Pancreas (tissue), 10 donors: ENCODE measurements around the gene CLPSL1. TPM values are rescaled to one million over a fixed set of nuclear protein-coding genes. Genes with fewer than 3 reads are reported as not detected.
A peak's percentile ranks its signal among the peaks of the same experiment; 100 is the strongest.

Experiments
- ATAC-seq, 4 donors: fragments of 200-7000 bp; cut with Tn5 transposase; one replicate each; pipeline versions ENCODE4 v1.8.0 to v1.9.1; 2020; ENCODE audit warnings: mild to moderate bottlenecking in 4 of 4, moderate library complexity in 4 of 4
- DNase-seq, 6 donors: peaks; one replicate each; pipeline ENCODE4 v3.0.0-alpha.2; 2020
- FAIRE-seq: peaks from 2 replicates; lab custom pipeline; 2012; peaks lifted over from hg19 to GRCh38; lab: Jason Lieb, UNC
- H3K27ac ChIP-seq, 4 donors: fragments of 200-600 bp; sonication (generic); 1 replicate in 3 of 4; 2 replicates in 1 of 4; pipeline versions ENCODE4 v1.5.0 to v1.8.0; 2020
- H3K27me3 ChIP-seq, 4 donors: fragments of 200-600 bp; one replicate each; pipeline ENCODE4 v1.8.0; 2021
- H3K36me3 ChIP-seq, 3 donors: fragments of 200-600 bp; sonication (generic) in 1 of 3; one replicate each; pipeline versions ENCODE4 v1.5.0 to v1.8.0; 2020 to 2021
- H3K4me1 ChIP-seq, 3 donors: fragments of 200-600 bp; one replicate each; pipeline ENCODE4 v1.8.0; 2021
- H3K4me3 ChIP-seq, 4 donors: fragments of 200-600 bp; sonication (generic) in 2 of 4; one replicate each; pipeline versions ENCODE4 v1.5.0 to v1.8.0; 2020 to 2021
- H3K9me3 ChIP-seq, 4 donors: fragments of 200-600 bp; one replicate each; pipeline ENCODE4 v1.8.0; 2021
- WGBS, 2 donors: extraction: QIAGEN DNeasy Blood & Tissue Kit; methylation state at CpG; one replicate each; pipeline ENCODE4 v1.1.7; 2013; 5-methylcytosine and 5-hydroxymethylcytosine counted together
- intact Hi-C, 3 donors: fragments of 100-400 bp; cut with DNase I; formaldehyde crosslinking; loops; one replicate each; pipeline versions ENCODE4 v1.11.1 to v1.14.2; 2022
- polyA plus RNA-seq, 2 donors: library from polyadenylated mRNA; stranded (reverse); fragments of 200-250 nt; gene quantifications; one replicate each; pipeline ENCODE4 v1.2.3, GENCODE V29; 2013
- total RNA-seq, 6 donors: library from RNA; stranded (reverse); fragmentation: NEBNext Ultra II Directional in 4 of 6; extraction: Animal tissue kit (Norgen Biotek cat#: 25700) in 4 of 6; gene quantifications; one replicate each; pipeline versions ENCODE4 v1.2.1 to v1.2.4, GENCODE V29; 2021 to 2023
- TF ChIP-seq, protein P1 (sequence below), 4 donors: fragments of 200-600 bp; sonication (generic) in 3 of 4; IDR thresholded peaks; one replicate each; pipeline versions ENCODE4 v1.5.0 to v1.8.0; 2021; ENCODE audit warnings: antibody characterized with exemption in 4 of 4
- donor health status: healthy with polysubstance abuse.
- donor health status: DM: no; HTN: no; CAD: no; lungs with moderate emphysema.
- donor health status: DM: no; HTN: no; CAD: no.
- donor health status: control.
- donor health status: control.
- donor health status: Bipolar disorder and iron deficiency.
- donor health status: DM: yes; HTN: yes; CAD: no.
- donor health status: DM: no; HTN: no; CAD: no.
- donor health status: DM: no; HTN: no; CAD: no.
- donor health status: DM: yes; HTN: yes; CAD: no.

CLPSL1 gene
- total and polyA plus RNA-seq, 8 donors: 6.0 to 102 (median 39.8) TPM; not detected in 1

DNA sequence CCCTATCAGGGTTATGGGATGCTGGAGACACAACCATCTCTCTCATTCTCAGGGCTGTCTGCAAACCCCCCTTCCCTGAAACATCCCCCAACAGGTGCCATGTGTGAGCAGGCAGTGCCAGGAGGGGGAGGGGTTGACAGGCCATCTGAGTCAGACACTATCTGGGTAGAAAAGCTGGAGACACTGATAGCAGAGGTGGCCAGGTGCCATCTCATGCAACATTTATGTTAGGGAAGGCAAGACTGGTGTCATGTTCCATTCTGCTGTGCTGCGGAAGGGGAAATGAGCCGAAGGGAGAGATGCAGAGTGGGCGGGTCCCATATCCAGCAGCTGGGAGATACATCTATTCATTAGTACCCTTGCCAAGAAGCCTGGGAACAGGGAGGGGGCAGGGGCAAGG is 27.9 kb downstream of the CLPSL1 start:
- Histone ChIP-seq H3K27me3 (no peaks in the 10 kb centered on the region), H3K9me3 (no peaks in the 10 kb centered on the region), H3K27ac (no peak overlapping the region), H3K36me3 (no peaks in the 10 kb centered on the region), H3K4me1 (peaks cover 0 to 3% (median 0%) of the 10 kb centered on the region in 3 donors), H3K4me3 (no peak overlapping the region)
- intact Hi-C loops: no loop called here
- ATAC-seq: no peak
- DNase-seq: no peak
- no peak for FAIRE-seq
- WGBS, 2 donors: 78 to 79% methylated on average over 3 of the region's 3 CpGs
- TF ChIP-seq, protein P1, sequence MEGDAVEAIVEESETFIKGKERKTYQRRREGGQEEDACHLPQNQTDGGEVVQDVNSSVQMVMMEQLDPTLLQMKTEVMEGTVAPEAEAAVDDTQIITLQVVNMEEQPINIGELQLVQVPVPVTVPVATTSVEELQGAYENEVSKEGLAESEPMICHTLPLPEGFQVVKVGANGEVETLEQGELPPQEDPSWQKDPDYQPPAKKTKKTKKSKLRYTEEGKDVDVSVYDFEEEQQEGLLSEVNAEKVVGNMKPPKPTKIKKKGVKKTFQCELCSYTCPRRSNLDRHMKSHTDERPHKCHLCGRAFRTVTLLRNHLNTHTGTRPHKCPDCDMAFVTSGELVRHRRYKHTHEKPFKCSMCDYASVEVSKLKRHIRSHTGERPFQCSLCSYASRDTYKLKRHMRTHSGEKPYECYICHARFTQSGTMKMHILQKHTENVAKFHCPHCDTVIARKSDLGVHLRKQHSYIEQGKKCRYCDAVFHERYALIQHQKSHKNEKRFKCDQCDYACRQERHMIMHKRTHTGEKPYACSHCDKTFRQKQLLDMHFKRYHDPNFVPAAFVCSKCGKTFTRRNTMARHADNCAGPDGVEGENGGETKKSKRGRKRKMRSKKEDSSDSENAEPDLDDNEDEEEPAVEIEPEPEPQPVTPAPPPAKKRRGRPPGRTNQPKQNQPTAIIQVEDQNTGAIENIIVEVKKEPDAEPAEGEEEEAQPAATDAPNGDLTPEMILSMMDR (IDR thresholded peaks at IDR 0.05): no peak

DNA sequence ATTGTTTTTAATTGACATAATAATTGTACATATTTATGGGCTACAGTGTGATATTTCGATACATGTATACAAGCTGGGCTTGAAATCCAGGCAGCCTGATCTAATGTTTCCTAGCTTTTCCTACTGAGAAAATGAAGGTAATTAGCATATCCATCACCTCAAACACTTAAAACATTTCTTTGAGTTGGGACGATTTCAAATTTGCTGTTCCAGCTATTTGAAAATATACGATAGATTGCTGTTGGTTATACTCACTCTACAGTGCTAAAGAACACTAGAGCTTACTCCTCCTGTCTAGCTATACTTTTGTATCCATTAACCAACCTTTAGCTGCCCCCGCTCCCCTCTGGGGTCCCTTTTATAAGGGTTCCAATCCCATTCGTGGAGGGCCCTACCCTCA is 29.0 kb downstream of the CLPSL1 start:
- DNase-seq (no peak), ATAC-seq (no peak), FAIRE-seq (no peak)
- intact Hi-C loops: no loop called here
- no peaks in the 10 kb centered on the region for H3K27me3 ChIP-seq
- H3K27ac ChIP-seq: no peak overlapping the region
- H3K4me1 ChIP-seq: peaks cover 0 to 3% (median 0%) of the 10 kb centered on the region in 3 donors
- TF ChIP-seq, protein P1 (IDR thresholded peaks at IDR 0.05): no peak
- no peaks in the 10 kb centered on the region for H3K9me3 ChIP-seq
- no peak overlapping the region for H3K4me3 ChIP-seq
- H3K36me3 ChIP-seq: no peaks in the 10 kb centered on the region
- WGBS, 2 donors: 80 to 84% methylated on average over 5 of the region's 5 CpGs

DNA sequence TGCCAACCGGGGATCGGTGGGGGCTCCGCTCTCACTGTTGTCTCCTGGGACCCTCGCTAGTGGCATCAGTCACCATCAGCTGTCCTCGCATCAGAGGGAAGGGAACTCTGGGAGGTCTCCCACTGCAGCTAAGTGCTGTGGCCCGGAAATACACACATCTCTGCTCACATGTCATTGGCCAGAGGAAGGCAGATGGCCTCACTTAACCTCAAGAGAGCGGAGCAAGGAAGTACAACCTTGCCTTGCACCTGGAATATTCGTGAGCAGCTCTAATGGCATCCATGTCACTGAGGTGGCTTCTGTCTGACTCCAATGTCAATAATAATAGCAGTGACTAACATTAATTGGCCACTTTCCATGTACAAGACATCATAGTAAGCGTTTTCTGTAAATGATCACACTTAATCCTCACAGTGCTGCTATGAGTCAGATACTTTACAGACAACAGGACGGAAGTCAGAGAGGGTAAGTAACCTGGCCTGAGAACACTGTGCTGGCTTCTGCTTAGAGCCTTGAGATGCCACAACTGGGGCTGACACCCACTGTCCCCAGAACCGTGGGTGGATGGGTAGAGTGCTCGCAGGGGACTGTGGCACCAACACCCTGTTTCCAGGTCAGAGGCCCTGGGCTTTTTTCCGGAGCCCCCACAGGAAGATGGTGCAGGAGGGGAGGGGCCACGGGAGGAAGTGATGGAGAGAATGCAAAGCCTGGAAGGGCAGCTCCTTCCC is 30.3 kb downstream of the CLPSL1 start:
- Histone ChIP-seq H3K27me3 (no peaks in the 10 kb centered on the region), H3K4me3 (no peak overlapping the region), H3K9me3 (no peaks in the 10 kb centered on the region), H3K36me3 (no peaks in the 10 kb centered on the region), H3K27ac (peak overlapping the region in 1 of 4 donors; percentile 28), H3K4me1 (peaks cover 0 to 3% (median 0%) of the 10 kb centered on the region in 3 donors)
- DNase-seq: peak in 1 of 6 donors; percentile 42
- peak; percentile 67 to 93 (median 80) for ATAC-seq
- WGBS, 2 donors: 75 to 77% methylated on average over 14 of the region's 14 CpGs
- TF ChIP-seq, protein P1 (IDR thresholded peaks at IDR 0.05): no peak
- intact Hi-C loops: no loop called here
- no peak for FAIRE-seq

DNA sequence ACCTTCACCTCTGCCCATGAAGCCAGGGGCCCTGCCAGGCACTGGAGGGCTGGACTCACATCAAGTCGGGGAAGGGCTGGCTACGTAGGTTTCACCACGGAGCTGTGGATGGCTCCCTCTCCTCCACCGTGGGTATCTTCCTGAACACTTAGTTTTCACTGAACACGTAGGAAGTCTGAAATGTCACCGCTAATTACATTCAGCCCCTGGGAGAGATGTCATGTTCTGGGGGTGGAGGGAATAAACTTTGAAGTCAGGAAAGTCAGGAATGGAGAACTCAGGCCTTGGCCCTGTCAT is 30.8 kb downstream of the CLPSL1 start:
- ATAC-seq: no peak
- no peak for FAIRE-seq
- TF ChIP-seq, protein P1 (IDR thresholded peaks at IDR 0.05): no peak
- Histone ChIP-seq H3K4me1 (peaks cover 0 to 3% (median 0%) of the 10 kb centered on the region in 3 donors), H3K36me3 (no peaks in the 10 kb centered on the region), H3K27ac (peak overlapping the region in 1 of 4 donors; percentile 28), H3K27me3 (no peaks in the 10 kb centered on the region), H3K4me3 (no peak overlapping the region), H3K9me3 (no peaks in the 10 kb centered on the region)
- WGBS, 2 donors: 84 to 88% methylated on average over 6 of the region's 6 CpGs
- intact Hi-C loops: no loop called here
- DNase-seq: no peak

DNA sequence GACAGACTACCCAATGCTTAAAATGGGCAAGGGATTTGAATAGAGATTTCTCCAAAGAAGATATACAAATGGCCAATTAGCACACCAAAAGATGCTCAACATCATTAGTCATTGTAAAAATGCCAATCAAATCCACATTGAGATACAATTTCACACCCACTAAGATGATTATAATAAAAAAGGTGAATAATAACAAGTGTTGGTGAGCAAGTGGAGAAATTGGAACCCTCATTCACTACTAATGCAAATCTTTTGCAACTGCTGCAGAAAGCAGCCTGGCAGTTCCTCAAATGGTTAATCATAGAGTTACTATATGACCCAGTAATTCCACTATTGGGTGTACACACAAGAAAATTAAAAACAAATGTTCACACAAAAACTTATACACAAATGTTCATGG is 36.7 kb downstream of the CLPSL1 start:
- DNase-seq: no peak
- Histone ChIP-seq H3K4me1 (no peaks in the 10 kb centered on the region), H3K9me3 (no peaks in the 10 kb centered on the region), H3K27ac (no peak overlapping the region), H3K36me3 (no peaks in the 10 kb centered on the region), H3K27me3 (no peaks in the 10 kb centered on the region), H3K4me3 (no peak overlapping the region)
- TF ChIP-seq, protein P1 (IDR thresholded peaks at IDR 0.05): no peak
- FAIRE-seq: no peak
- no peak for ATAC-seq
- intact Hi-C loops: no loop called here
